ENCODE measurements around the gene NOS3.

NOS3 gene

GRCh38 chr7:150981644-150982043, 9.2 kb upstream of the NOS3 start:
- DNase-seq, result no peak

DNA sequence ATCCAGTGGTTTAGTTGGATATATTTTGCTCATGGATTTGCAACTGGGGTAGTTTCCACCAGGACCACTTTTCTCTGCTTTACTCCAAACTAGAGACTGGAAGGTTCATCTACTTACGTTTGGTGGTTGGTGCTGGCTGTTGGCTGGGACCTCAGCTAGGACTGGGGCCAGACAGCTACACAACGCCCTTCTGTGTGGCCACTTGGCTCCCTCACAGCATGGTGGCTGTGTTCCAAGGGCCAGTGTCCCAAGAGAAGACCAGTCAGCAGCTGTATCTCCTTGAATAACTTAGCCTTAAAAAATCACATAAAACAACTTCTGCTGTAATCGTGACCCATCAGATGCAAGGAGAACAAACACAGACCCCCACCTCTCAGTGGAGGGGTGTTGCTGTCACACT, 8.5 kb upstream of the NOS3 start:
- no peak for DNase-seq

DNA sequence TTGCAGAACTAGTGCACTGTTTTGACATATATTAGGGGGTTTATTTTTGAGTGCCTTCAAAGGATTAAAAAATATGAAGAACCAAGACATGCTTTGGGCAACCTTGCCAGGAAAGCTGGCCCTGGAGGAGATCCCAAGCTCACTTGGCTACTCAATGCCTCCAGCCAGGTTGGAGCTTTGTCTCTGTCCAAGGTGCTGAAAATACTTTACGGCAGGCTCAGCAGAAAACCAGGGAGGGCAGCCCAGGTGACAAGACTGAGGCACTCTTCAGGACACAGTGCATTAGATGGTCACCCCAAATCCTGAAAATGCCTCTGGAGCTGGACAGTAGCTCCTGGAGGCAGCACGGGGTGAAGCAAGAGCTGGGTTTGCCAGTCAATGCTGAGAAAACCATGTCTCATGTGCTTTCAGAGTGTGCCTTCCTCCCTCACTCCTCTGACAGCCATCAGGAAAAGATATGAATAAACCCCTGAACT, 6.9 kb upstream of the NOS3 start:
- no peak for DNase-seq

DNA sequence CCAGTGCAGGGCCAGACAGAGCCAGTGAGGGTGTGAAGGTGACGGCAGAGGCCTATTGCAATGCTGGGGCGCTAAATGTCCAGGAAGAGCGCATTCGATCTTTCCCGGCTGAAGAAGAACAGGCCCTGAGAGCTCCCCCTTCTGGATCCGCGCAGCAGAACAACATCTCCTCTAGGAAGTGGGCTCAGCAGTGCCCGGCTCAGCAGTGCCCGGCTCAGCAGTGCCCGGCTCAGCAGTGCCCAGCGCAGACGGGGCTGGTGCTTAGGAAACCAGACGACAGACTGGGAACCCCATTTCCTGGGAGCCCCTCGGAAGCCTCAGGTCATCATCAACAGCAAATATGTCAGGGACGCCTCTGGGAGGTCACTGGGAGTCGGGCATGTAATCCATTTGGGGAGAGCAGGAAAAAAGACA, 4.7 kb upstream of the NOS3 start:
- peak; percentile 45 to 59 for DNase-seq

GRCh38 chr7:150986556-150986955, 4.3 kb upstream of the NOS3 start:
- DNase-seq, result no peak

DNA sequence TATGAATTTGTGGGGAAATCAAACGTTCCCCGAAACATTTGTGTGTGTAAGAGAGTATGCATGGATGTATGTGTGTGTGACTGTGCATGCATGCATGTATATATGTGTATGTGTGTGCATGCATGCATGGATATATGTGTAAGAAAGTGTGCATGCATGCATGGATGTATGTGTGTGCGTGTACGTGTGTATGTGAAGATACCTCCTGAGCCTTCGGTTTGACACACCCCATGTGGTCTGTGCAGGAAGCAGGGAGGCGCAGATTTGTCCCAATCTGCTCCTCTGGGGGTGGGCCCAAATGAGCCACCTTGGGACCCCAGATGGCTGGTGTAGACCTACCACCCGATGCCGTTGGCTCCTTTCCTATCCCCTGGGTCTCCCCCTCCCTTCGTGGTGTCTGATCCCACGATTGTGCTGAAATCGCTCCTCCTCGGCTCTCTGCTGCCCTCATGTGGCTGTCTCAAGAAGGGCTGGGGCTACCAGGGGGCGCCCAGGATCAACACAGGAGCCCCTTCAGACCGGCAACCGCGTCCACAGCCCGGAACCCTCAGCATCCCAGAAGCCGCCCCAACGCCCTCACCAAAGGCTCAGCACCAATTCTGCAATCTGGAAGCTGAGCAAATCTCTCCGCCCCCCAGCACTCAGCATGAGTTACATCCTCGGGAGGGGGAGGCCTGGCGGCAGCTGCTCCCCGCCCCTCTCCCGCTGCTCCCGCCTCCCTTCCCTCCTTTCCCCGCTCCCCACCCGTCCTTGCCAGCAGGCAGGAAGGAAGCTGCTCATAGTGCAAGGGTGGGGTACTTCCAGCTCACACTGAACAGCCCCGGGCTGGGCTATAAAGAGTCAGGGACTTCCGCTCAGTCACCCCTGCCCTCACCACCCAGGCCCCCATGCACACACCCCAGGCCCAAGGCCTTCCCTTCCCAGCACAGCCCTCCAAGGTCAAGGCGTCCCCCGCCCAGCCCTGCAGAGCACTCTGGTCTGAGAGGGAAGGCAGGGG, 2.3 kb upstream of the NOS3 start:
- peak; percentile 46 to 66 for DNase-seq

- DNase-seq, result no peak
Measured at GRCh38 chr7:150989456-150989855, 1.4 kb upstream of the NOS3 start.

- no peak for DNase-seq
Measured at GRCh38 chr7:150992051-150992640, 1.3 kb downstream of the NOS3 start.

DNA sequence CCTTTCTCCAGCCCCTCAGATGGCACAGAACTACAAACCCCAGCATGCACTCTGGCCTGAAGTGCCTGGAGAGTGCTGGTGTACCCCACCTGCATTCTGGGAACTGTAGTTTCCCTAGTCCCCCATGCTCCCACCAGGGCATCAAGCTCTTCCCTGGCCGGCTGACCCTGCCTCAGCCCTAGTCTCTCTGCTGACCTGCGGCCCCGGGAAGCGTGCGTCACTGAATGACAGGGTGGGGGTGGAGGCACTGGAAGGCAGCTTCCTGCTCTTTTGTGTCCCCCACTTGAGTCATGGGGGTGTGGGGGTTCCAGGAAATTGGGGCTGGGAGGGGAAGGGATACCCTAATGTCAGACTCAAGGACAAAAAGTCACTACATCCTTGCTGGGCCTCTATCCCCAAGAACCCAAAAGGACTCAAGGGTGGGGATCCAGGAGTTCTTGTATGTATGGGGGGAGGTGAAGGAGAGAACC, 2.1 kb downstream of the NOS3 start:
- no peak for DNase-seq

GRCh38 chr7:150993511-150993910, 2.7 kb downstream of the NOS3 start:
- no peak for DNase-seq

GRCh38 chr7:150994141-150994837, 3.5 kb downstream of the NOS3 start:
- DNase-seq, result no peak

DNA sequence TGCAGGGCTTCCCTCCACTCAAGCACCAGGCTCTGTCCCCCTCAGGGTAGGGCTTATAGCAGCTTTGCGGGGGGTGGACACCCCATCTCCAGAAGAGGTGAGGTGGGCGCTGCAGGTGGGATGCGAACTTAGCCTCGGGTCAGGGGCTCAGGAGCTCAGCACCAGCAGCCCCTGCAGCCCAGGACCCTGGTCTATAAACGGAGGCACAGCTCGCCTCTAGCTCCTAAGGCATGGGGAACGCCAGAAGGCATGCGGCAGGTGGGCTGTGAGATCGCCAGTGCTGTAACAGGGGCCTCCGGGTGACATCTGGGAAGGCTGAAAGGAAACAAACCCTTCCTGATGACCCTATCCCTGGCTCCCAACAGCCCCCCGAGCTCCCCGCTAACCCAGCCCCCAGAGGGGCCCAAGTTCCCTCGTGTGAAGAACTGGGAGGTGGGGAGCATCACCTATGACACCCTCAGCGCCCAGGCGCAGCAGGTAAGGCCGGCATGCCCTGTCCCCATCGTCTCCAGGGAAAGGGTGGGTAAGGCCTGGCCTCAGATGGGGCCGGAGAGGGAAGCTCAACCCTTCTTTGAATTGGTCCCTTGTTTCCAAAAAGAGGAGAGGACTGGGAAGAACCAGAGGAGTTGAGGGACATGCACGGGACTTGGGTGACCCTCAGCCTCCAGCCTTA, 4.2 kb downstream of the NOS3 start:
- no peak for DNase-seq

GRCh38 chr7:150996376-150997074, 5.7 kb downstream of the NOS3 start:
- no peak for DNase-seq

GRCh38 chr7:150997075-150997511, 6.3 kb downstream of the NOS3 start:
- no peak for DNase-seq

- no peak for DNase-seq
Measured at GRCh38 chr7:150997817-150998216, 7.0 kb downstream of the NOS3 start.

- no peak for DNase-seq
Measured at GRCh38 chr7:150998341-150998740, 7.5 kb downstream of the NOS3 start.

- no peak for DNase-seq
Measured at GRCh38 chr7:150999001-150999400, 8.2 kb downstream of the NOS3 start.

DNA sequence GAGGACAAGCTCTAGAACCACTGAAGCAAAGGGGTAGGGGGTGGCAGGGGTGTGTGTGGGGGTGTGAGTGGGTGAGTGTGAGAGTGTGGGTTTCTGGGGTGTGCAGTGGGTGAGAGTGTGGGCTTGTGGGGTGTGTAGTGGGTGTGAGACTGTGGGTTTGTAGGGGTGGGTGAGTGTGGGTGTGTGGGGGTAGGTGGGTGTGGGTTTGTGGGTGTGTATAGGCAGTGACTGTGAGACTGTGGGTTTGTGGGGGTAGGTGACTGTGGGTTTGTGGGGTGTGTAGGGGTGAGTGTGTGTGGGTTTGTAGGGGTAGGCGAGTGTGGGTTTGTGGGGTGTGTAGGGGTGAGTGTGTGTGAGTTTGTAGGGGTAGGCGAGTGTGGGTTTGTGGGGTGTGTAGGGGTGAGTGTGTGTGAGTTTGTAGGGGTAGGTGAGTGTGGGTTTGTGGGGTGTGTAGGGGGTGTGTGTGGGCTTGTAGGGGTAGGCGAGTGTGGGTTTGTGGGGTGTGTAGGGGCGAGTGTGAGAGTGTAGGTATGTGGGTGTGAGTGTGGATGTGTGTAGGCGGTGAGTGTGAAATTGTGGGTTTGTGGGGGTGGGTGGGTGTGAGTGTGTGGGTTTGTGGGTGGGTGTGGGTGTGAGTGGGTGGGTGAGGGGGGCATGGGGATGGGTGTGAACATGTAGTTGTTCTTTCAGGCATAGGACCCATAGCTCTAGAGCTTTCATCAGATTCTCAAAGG, 8.8 kb downstream of the NOS3 start:
- DNase-seq, result peak in 1 of 2 experiments; percentile 45

- no peak for DNase-seq
Measured at GRCh38 chr7:151000897-151001495, 10.2 kb downstream of the NOS3 start.

- DNase-seq, result no peak
Measured at GRCh38 chr7:151001546-151001945, 10.7 kb downstream of the NOS3 start.

GRCh38 chr7:151003572-151003971, 12.8 kb downstream of the NOS3 start:
- DNase-seq, result no peak

All from stimulated activated CD4-positive, alpha-beta T cell treated with anti-CD3 and anti-CD28 coated beads, Interleukin-4, amount 100 ng/mL, for 4 hours (primary cell).